Vagina (tissue), 2 donors: ENCODE data around the gene CES5A. TPM values are rescaled to one million over a fixed set of nuclear protein-coding genes. Genes with fewer than 3 reads are reported as not detected.
"Not testable (repeated sequence)": the region's sequence is repeated elsewhere in the genome, so short reads cannot be mapped to it uniquely, and the experiment has no call there.

Experiments
- DNase-seq, 2 donors: peaks; one replicate each; pipeline ENCODE4 v3.0.0-alpha.2; 2017; ENCODE audit errors: extremely low spot score in 2 of 2
- H3K27ac ChIP-seq: fragments of 200-600 bp; sonication (generic); one replicate; pipeline ENCODE4 v1.5.1; 2019
- H3K27me3 ChIP-seq: fragments of 200-600 bp; sonication (generic); one replicate; pipeline ENCODE4 v1.5.1; 2019
- H3K36me3 ChIP-seq, 2 donors: fragments of 200-600 bp; sonication (generic); one replicate each; pipeline ENCODE4 v1.5.1; 2017 to 2019
- H3K4me1 ChIP-seq: fragments of 200-600 bp; sonication (generic); one replicate; pipeline ENCODE4 v1.5.1; 2019
- H3K4me3 ChIP-seq, 2 donors: fragments of 200-600 bp; sonication (generic); 1 replicate in 1 of 2; 2 replicates in 1 of 2; pipeline ENCODE4 v1.5.1; 2016 to 2019
- H3K9me3 ChIP-seq: fragments of 200-600 bp; sonication (generic); one replicate; pipeline ENCODE4 v1.5.1; 2019
- CTCF ChIP-seq, 3 experiments: fragments of 450-650 bp in 2 of 3; fragments of 200-600 bp in 1 of 3; sonication (generic) in 1 of 3; IDR thresholded peaks; one replicate each; pipeline ENCODE4 v1.5.1; 2017 to 2019; ENCODE audit warnings: antibody characterized with exemption in 3 of 3, mild to moderate bottlenecking in 2 of 3, moderate library complexity in 2 of 3
- POLR2A ChIP-seq, 2 donors: fragments of 450-650 bp; IDR thresholded peaks; one replicate each; pipeline ENCODE4 v1.6.1; 2017; ENCODE audit warnings: antibody characterized with exemption in 2 of 2, mild to moderate bottlenecking in 2 of 2, moderate library complexity in 2 of 2
- POLR2AphosphoS5 ChIP-seq, 2 donors: sonication (generic); formaldehyde crosslinking; IDR thresholded peaks; one replicate each; pipeline ENCODE4 v1.9.0; 2017; ENCODE audit warnings: antibody characterized with exemption in 2 of 2, mild to moderate bottlenecking in 2 of 2, low read depth in 1 of 2; ENCODE audit not compliant: insufficient read depth in 1 of 2
- intact Hi-C: fragments of 100-400 bp; cut with DNase I; formaldehyde crosslinking; loops from one replicate; pipeline ENCODE4 v1.15.1; 2023
- total RNA-seq: library from RNA; depleted of rRNA; stranded (reverse); fragments of >200 nt; gene quantifications from one replicate; pipeline ENCODE4 v1.2.3, GENCODE V29; 2016

CES5A gene
- total RNA-seq, 1 donor from 2014 or later, result not detected

- Histone ChIP-seq H3K27ac (no peak overlapping the region), H3K4me1 (peaks cover 9% of the 10 kb centered on the region), H3K36me3 (no peaks in the 10 kb centered on the region), H3K9me3 (no peaks in the 10 kb centered on the region), H3K4me3 (peak overlapping the region in 1 of 2 donors; percentile 3), H3K27me3 (no peaks in the 10 kb centered on the region)
- intact Hi-C loops, result no loop called here
- DNase-seq, result peak in 1 of 2 donors; percentile 82
- TF ChIP-seq POLR2A (IDR thresholded peaks at IDR 0.05) (no peak), CTCF (IDR thresholded peaks at IDR 0.05) (no peak), POLR2AphosphoS5 (IDR thresholded peaks at IDR 0.05; ENCODE audit: insufficient read depth in 1 of 2, low read depth in 1 of 2) (no peak)
Observed at GRCh38 chr16:55832425-55832772, 42.8 kb downstream of the CES5A start.

- H3K9me3 ChIP-seq, result no peaks in the 10 kb centered on the region
- intact Hi-C loops, result no loop called here
- TF ChIP-seq CTCF (IDR thresholded peaks at IDR 0.05), result no peak
- no peak for TF ChIP-seq POLR2A (IDR thresholded peaks at IDR 0.05)
- no peak for TF ChIP-seq POLR2AphosphoS5 (IDR thresholded peaks at IDR 0.05; ENCODE audit: insufficient read depth in 1 of 2, low read depth in 1 of 2)
- peak; percentile 65 to 85 for DNase-seq
- no peaks in the 10 kb centered on the region for H3K36me3 ChIP-seq
- H3K27me3 ChIP-seq, result no peaks in the 10 kb centered on the region
- H3K27ac ChIP-seq, result no peak overlapping the region
- no peak overlapping the region for H3K4me3 ChIP-seq
- peaks cover 9% of the 10 kb centered on the region for H3K4me1 ChIP-seq
Observed at GRCh38 chr16:55830658-55831294, 44.4 kb downstream of the CES5A start.

- H3K27ac ChIP-seq, intact Hi-C loops, H3K36me3 ChIP-seq, H3K4me3 ChIP-seq, H3K27me3 ChIP-seq, H3K9me3 ChIP-seq, H3K4me1 ChIP-seq: not testable (repeated sequence)
- DNase-seq, result peak; percentile 65 to 93
Observed at GRCh38 chr16:55829232-55829631, 45.9 kb downstream of the CES5A start.

- no peak overlapping the region for H3K4me3 ChIP-seq
- H3K9me3 ChIP-seq, result no peaks in the 10 kb centered on the region
- intact Hi-C loops, result no loop called here
- no peaks in the 10 kb centered on the region for H3K36me3 ChIP-seq
- H3K4me1 ChIP-seq, result peaks cover 9% of the 10 kb centered on the region
- peak; percentile 74 to 95 for DNase-seq
- no peaks in the 10 kb centered on the region for H3K27me3 ChIP-seq
- no peak overlapping the region for H3K27ac ChIP-seq
- no peak for TF ChIP-seq POLR2A (IDR thresholded peaks at IDR 0.05)
- no peak for TF ChIP-seq CTCF (IDR thresholded peaks at IDR 0.05)
Observed at GRCh38 chr16:55828680-55829079, 46.5 kb downstream of the CES5A start.

- no peak for TF ChIP-seq POLR2AphosphoS5 (IDR thresholded peaks at IDR 0.05; ENCODE audit: insufficient read depth in 1 of 2, low read depth in 1 of 2)
- no peak for TF ChIP-seq CTCF (IDR thresholded peaks at IDR 0.05)
- H3K4me3 ChIP-seq, result no peak overlapping the region
- intact Hi-C loops, result no loop called here
- no peaks in the 10 kb centered on the region for H3K27me3 ChIP-seq
- H3K4me1 ChIP-seq, result no peaks in the 10 kb centered on the region
- H3K27ac ChIP-seq, result no peak overlapping the region
- H3K36me3 ChIP-seq, result no peaks in the 10 kb centered on the region
- no peaks in the 10 kb centered on the region for H3K9me3 ChIP-seq
- peak in 1 of 2 donors; percentile 95 for DNase-seq
Observed at GRCh38 chr16:55825115-55825728, 50.0 kb downstream of the CES5A start.
